GM23338 (cell line): Measurements from ENCODE around the gene NLGN3. TPM values are rescaled to one million over a fixed set of nuclear protein-coding genes. Genes with fewer than 3 reads are reported as not detected.

ENCODE experiments used
- ATAC-seq: fragments of 200-7000 bp; cut with Tn5 transposase; 3 replicates; pipeline ENCODE4 v1.9.1; 2020
- DNase-seq: peaks from one replicate; pipeline ENCODE4 v3.0.0-alpha.2; 2015; ENCODE audit warnings: low spot score
- H2AFZ ChIP-seq: fragments of 200-600 bp; sonication (generic); 2 replicates; pipeline ENCODE4 v1.8.0; 2016; ENCODE audit warnings: antibody characterized with exemption, mild to moderate bottlenecking, moderate library complexity
- H3F3A ChIP-seq: fragments of 200-600 bp; sonication (generic); replicated peaks from 2 replicates; pipeline ENCODE4 v1.8.0; 2017; ENCODE audit warnings: antibody characterized with exemption, mixed run types, low read depth
- H3K27ac ChIP-seq: fragments of 200-600 bp; sonication (generic); 2 replicates; pipeline ENCODE4 v1.6.1; 2016; ENCODE audit warnings: low read depth
- H3K27me3 ChIP-seq: fragments of 200-600 bp; sonication (generic); 2 replicates; pipeline ENCODE4 v1.8.0; 2016; ENCODE audit warnings: mild to moderate bottlenecking, mixed run types, moderate library complexity; ENCODE audit not compliant: insufficient read depth
- H3K36me3 ChIP-seq: fragments of 200-600 bp; sonication (generic); 2 replicates; pipeline ENCODE4 v1.8.0; 2016; ENCODE audit warnings: mild to moderate bottlenecking; ENCODE audit not compliant: insufficient read depth
- H3K4me1 ChIP-seq: fragments of 200-600 bp; sonication (generic); 2 replicates; pipeline ENCODE4 v1.8.0; 2016; ENCODE audit warnings: mild to moderate bottlenecking, moderate library complexity; ENCODE audit not compliant: insufficient read depth
- H3K4me2 ChIP-seq: fragments of 200-600 bp; sonication (generic); 2 replicates; pipeline ENCODE4 v1.7.1; 2017; ENCODE audit warnings: mixed run types
- H3K4me3 ChIP-seq: fragments of 200-600 bp; sonication (generic); 2 replicates; pipeline ENCODE4 v1.6.1; 2016; ENCODE audit warnings: mixed run types
- H3K79me2 ChIP-seq: fragments of 200-600 bp; sonication (generic); replicated peaks from 2 replicates; pipeline ENCODE4 v1.8.0; 2017; ENCODE audit warnings: mild to moderate bottlenecking; ENCODE audit not compliant: insufficient read depth
- H3K9me2 ChIP-seq: fragments of 200-600 bp; sonication (generic); 2 replicates; pipeline ENCODE4 v1.8.0; 2017; ENCODE audit not compliant: insufficient read depth
- H4K20me1 ChIP-seq: fragments of 200-600 bp; sonication (generic); replicated peaks from 2 replicates; pipeline ENCODE4 v1.8.0; 2017; ENCODE audit warnings: mild to moderate bottlenecking; ENCODE audit not compliant: insufficient read depth
- H3K27ac Mint-ChIP-seq: 2 replicates; pipeline ENCODE4 v1.8.0; 2020; ENCODE audit warnings: inconsistent platforms, mild to moderate bottlenecking, moderate library complexity, mixed read lengths
- H3K27me3 Mint-ChIP-seq: 3 replicates; pipeline ENCODE4 v1.8.0; 2022; ENCODE audit warnings: low read depth, mild to moderate bottlenecking, moderate library complexity, mixed read lengths, inconsistent platforms; ENCODE audit not compliant: insufficient read depth, poor library complexity
- H3K36me3 Mint-ChIP-seq: 3 replicates; pipeline ENCODE4 v1.8.0; 2021; ENCODE audit warnings: low read depth, mild to moderate bottlenecking, inconsistent platforms, moderate library complexity, mixed read lengths
- H3K4me1 Mint-ChIP-seq: 3 replicates; pipeline ENCODE4 v1.8.0; 2020; ENCODE audit warnings: mild to moderate bottlenecking, inconsistent platforms, mixed read lengths
- H3K4me3 Mint-ChIP-seq: 3 replicates; pipeline ENCODE4 v1.8.0; 2021; ENCODE audit warnings: moderate library complexity, mild to moderate bottlenecking, inconsistent platforms, mixed read lengths
- H3K9me3 Mint-ChIP-seq: 3 replicates; pipeline ENCODE4 v1.8.0; 2020; ENCODE audit warnings: moderate library complexity, mild to moderate bottlenecking, inconsistent platforms, mixed read lengths
- CREB1 ChIP-seq: fragments of 250-450 bp; sonication (Bioruptor Pico); IDR thresholded peaks from 2 replicates; pipeline ENCODE4 v1.5.0; 2020; ENCODE audit warnings: low read depth, mild to moderate bottlenecking, moderate library complexity
- CTCF ChIP-seq, 2 experiments: fragments of 200-600 bp in 1 of 2; sonication (generic) in 1 of 2; conservative IDR thresholded peaks; 2 replicates each; pipeline versions ENCODE4 v1.5.1 to v1.6.1; 2016 to 2017; ENCODE audit warnings: antibody characterized with exemption in 2 of 2, low read depth in 2 of 2, mild to moderate bottlenecking in 2 of 2, moderate library complexity in 1 of 2
- ETS1 ChIP-seq: IDR thresholded peaks from 2 replicates; pipeline ENCODE4 v1.6.1; 2016; ENCODE audit warnings: antibody characterized with exemption
- JUNB ChIP-seq: IDR thresholded peaks from one replicate; pipeline ENCODE4 v1.6.1; 2016; ENCODE audit warnings: antibody characterized with exemption; ENCODE audit not compliant: unreplicated experiment
- NANOG ChIP-seq: IDR thresholded peaks from 2 replicates; pipeline ENCODE4 v1.6.1; 2016; ENCODE audit warnings: antibody characterized with exemption, borderline replicate concordance
- STAT1 ChIP-seq: IDR thresholded peaks from one replicate; pipeline ENCODE4 v1.6.1; 2016; ENCODE audit warnings: antibody characterized with exemption; ENCODE audit not compliant: unreplicated experiment
- ZNF331 ChIP-seq: fragments of 250-450 bp; sonication (Bioruptor Pico); IDR thresholded peaks from 2 replicates; pipeline ENCODE4 v1.5.0; 2020; ENCODE audit warnings: low read depth, mild to moderate bottlenecking, moderate library complexity
- ZNF462 ChIP-seq: fragments of 250-450 bp; sonication (Bioruptor Pico); IDR thresholded peaks from 2 replicates; pipeline ENCODE4 v1.5.0; 2020; ENCODE audit warnings: mild to moderate bottlenecking, moderate library complexity
- polyA plus RNA-seq: library from polyadenylated mRNA; unstranded; fragments of >200 nt; fragmentation: Nextera tagmentation; extraction: Ambion mirVana; gene quantifications from 2 replicates; pipeline ENCODE4 v1.2.1, GENCODE V29; 2016
- total RNA-seq: library from RNA; depleted of rRNA; stranded (reverse); fragments of >200 nt; shearing (Covaris generic); gene quantifications from 2 replicates; pipeline ENCODE4 v1.2.3, GENCODE V29; 2014

Gene NLGN3
- total and polyA plus RNA-seq, 2 experiments from 2014 or later: 4.5 to 17.2 TPM

- TF ChIP-seq ZNF462 (CRISPR knock-in tag) (no peak), ZNF331 (CRISPR knock-in tag) (no peak), ETS1 (no peak)
Observed at GRCh38 chrX:71177327-71177726, 32.7 kb downstream of the NLGN3 start (continued).

GRCh38 chrX:71178908-71179307 lies 34.3 kb downstream of the NLGN3 start:
- no peak overlapping the region for H3K27ac Mint-ChIP-seq
- no peak overlapping the region for H3K4me3 Mint-ChIP-seq
- peaks cover 3% of the 10 kb centered on the region for H3K27me3 Mint-ChIP-seq
- no peaks in the 10 kb centered on the region for H3K79me2 ChIP-seq
- H3F3A ChIP-seq: no peaks in the 10 kb centered on the region
- H3K4me1 Mint-ChIP-seq: peaks cover 21% of the 10 kb centered on the region
- H3K4me3 ChIP-seq: no peak overlapping the region
- DNase-seq (peak; percentile 78), ATAC-seq (peak; percentile 15)
- H3K27me3 ChIP-seq: no peaks in the 10 kb centered on the region
- no peak overlapping the region for H3K27ac ChIP-seq
- no peak overlapping the region for H2AFZ ChIP-seq
- H4K20me1 ChIP-seq: no peaks in the 10 kb centered on the region
- no peak overlapping the region for H3K4me2 ChIP-seq
- no peaks in the 10 kb centered on the region; the same call in 1 of the 2 replicates for H3K4me1 ChIP-seq
- no peaks in the 10 kb centered on the region for H3K36me3 Mint-ChIP-seq
- H3K36me3 ChIP-seq: no peaks in the 10 kb centered on the region
- no peaks in the 10 kb centered on the region for H3K9me3 Mint-ChIP-seq
- no peaks in the 10 kb centered on the region for H3K9me2 ChIP-seq
- TF ChIP-seq STAT1 (no peak), JUNB (no peak), NANOG (no peak), CREB1 (CRISPR knock-in tag) (no peak), CTCF (conservative IDR thresholded peaks at IDR 0.05; ENCODE audit: low read depth in 2 of 2) (peak; percentile 63 to 77)
